ENCODE results near the gene SS18L1.
A peak's percentile ranks its signal among the peaks of the same experiment; 100 is the strongest.

The SS18L1 gene

DNA sequence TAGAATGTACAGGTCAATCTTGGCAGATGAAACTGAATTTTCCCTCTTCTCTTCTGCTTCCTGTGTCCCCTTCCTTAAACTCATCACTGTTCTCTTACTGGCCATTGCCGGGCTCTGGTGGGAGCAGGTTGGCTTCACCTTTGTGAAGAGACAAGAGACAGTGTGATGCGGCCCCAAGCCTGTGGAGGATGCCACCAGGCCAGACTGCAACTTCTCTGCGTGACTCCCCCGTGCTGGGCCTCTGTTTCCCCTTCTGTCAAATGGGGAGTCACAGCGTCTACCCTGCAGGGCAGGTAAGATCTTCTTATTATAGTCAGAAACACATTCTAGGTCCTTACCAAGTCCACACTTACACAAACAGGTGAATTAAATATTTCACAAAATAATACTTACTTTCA is 23.2 kb upstream of the SS18L1 start:
- no peak for DNase-seq (ENCODE audit: low read depth)

GRCh38 chr20:62120990-62121775 is 22.4 kb upstream of the SS18L1 start:
- peak; percentile 54 for DNase-seq (ENCODE audit: low read depth)

DNA sequence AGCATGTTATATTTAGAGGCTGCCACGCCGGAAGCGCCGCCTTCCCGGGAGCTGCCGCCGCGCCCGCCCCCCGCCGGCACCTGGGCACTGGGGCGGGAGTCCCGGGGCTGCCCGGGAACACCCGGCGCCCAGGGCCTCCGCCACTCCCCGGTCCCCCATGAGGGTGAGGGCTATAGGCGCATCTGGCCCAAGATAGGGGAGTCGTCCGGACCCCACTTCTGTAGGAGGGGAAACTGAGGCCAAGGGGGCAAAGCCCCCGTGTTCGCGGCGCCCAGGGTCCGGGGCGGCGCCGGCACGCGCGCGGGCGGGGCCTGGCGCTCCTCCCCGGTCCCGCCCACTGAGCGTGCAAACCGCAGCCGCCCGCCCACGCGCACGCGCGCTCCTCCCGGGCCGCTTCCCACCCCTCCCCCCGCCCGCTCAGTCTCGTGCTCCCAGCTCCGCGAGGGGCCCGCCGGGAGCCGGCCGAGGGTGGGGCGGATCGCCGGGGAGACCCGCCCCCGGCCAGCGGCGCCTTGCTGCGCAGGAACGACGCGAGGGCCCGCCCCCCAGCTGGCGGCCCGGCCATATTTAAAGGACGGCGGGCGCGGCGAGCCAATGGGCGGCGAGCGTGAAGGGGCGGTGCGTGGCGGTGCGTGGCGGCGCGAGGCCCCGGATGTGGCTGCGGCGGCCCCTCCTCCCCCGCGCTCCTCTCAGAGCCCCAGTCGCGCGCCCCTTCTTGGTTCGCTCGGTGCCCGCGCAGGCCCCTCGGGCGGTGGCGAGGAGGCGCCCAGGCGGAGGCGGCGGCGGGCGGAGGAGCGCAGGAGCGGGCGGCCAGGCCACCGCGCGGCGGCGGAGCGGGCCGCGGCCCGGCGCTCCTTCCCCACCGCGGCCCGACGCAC is 21.6 kb upstream of the SS18L1 start, which contains the start of gene LSM14B:
Gene LSM14B, plus strand, starts transcription at position 700 of the 878 bp plus-strand sequence. CDS start 192 bp downstream, outside the sequence.
- DNase-seq (ENCODE audit: low read depth): peak; percentile 93

GRCh38 chr20:62122654-62123449 is 20.7 kb upstream of the SS18L1 start:
- DNase-seq (ENCODE audit: low read depth): no peak

GRCh38 chr20:62123450-62124118 is 20.0 kb upstream of the SS18L1 start:
- DNase-seq (ENCODE audit: low read depth): no peak

DNA sequence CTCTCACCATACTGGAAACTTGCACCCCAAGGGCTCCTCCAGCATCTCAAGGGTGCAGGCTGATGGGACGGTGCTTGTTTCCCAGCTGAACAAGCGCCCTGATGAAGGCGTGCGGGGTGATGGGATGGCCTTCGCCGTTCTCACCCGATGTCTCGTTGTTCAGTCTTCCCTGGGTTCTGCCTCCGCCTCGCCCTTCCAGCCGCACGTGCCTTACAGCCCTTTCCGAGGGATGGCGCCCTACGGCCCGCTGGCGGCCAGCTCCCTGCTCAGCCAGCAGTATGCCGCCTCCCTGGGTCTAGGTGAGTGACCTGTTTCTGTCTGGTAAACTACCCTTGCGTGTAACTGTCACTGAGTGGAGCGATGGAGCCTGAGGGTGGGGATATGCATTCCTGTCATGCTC is 17.4 kb upstream of the SS18L1 start:
- DNase-seq (ENCODE audit: low read depth): no peak

DNA sequence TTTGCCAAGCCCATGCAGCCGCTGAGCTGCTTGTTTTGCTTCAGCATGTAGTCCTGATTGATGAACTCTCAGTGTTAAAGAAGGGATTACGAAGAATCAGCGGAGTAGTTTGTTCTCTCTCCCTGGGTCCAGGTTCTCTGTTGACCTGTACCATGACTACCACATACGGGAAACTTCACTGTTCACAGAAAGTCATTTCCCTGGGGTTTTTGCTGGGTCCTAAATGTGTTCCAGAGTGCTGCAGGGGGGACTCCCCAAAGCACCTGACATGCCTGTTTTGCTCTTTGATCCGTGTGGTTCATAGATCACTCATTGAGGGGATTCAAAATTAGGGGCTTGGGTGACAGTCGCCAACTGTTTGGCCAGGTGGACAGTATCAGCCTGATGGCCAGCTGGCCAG is 15.8 kb upstream of the SS18L1 start:
- DNase-seq (ENCODE audit: low read depth): no peak

GRCh38 chr20:62128502-62128901 is 15.1 kb upstream of the SS18L1 start:
- no peak for DNase-seq (ENCODE audit: low read depth)

DNA sequence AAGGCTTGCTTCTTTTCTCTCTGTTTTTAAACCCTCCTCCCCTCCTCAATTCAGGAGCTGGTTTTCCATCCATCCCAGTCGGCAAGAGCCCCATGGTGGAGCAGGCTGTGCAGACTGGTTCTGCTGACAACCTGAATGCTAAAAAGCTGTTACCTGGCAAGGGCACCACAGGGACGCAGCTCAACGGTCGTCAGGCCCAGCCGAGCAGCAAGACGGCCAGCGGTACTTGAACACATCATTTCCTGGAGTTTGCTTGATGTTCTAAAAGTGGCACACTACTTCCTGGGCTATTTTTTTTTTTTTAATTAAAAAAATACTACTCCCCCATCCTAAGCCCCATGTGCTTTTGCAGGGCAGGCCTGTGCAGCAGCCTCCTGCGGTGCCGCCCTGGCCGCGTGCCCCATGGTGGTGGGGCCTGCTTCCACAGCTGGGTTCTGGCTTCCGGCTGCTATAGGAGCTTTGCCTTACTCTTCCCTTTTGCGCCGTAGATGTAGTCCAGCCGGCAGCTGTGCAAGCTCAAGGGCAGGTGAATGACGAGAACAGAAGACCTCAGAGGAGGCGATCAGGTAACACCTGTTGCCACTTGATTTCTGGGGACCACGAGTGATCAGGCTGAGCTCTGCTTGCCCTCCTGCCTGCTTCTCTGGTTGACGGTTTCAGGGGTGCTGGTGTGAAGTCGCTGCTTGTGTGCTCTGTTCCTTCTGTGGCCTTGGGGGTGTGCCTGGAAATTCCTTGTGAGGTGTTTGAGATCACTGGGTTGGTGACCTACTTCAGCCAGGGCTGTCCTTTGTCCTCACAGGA is 13.6 kb upstream of the SS18L1 start:
- DNase-seq (ENCODE audit: low read depth): no peak

GRCh38 chr20:62131560-62132320 is 11.8 kb upstream of the SS18L1 start:
- no peak for DNase-seq (ENCODE audit: low read depth)

DNA sequence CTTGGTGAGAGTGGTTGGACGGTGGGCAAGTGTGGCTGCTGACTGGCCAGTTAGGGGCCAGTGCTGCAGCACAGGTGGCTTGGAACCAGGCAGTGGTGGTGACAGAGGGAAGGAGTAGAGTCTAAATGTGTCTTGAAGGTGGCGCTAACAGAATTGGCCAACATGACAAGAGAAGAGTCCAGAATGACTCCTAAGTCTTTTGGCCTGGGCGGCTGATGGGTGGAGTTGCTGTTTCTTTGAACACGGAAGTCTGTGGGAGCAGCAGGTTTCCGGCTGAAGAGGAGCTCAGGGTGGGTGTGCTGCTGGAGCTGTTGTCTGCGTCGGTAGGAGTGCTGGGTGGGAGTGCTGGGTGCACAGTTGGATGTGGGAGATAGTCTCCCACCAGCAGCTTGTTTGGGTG is 11.1 kb upstream of the SS18L1 start:
- no peak for DNase-seq (ENCODE audit: low read depth)

DNA sequence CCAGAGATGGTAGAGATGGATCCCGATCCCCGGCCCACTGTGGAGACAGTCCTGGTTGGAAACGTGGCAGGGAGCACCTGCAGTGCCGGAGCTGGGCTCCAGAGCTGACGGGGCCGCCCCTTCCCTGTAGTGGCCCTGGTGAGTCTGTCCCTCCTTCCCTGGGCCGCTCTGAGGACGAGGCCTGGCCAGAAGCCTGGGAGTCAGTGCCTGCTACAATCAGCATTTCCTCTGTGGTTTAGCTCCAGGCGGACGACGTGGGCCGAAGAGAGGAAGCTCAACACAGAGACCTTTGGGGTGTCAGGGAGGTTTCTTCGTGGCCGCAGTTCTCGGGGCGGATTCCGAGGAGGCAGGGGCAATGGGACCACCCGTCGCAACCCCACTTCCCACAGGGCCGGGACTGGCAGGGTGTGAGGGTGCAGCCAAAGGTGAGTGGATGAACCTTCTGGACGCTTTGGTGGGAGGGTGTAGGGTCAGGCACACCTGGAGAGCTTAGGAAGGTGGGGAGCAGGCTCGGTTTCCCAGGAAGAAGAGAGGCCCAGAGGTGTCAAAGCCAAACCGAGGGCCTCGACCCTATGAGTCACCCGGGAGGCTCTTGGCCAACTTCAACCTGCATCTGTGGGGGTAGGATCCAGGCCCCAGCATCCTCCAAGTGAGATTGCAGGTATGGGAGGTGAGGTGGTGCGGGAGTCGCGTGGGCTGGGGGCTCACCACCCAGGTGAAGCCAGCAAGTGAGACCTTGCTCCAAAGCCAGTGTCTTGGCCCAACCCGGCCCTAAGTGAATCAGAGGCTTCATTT is 10.3 kb upstream of the SS18L1 start:
- DNase-seq (ENCODE audit: low read depth): no peak

DNA sequence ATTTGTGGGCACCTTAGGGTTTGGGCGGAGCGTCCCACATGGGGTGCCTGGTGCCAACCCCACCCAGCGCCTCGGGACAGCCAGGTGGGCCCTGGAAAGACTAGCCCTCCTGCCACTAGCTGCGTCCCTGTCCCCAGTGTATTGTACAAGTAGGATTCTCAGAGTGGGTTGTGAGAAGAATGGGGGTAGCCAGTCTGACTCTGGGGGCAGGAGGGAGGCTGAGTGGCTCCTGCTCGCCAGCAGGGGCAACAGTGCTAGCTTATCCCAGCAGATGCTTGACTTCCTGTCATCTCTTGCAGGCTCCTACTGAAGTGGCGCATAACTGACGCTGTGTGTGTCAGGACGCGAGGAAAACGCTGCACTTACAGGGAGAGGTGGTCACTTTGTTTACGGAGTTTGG is 9.7 kb upstream of the SS18L1 start:
- no peak for DNase-seq (ENCODE audit: low read depth)

- DNase-seq (ENCODE audit: low read depth): peak; percentile 91
Measured at GRCh38 chr20:62134735-62135231, 8.8 kb upstream of the SS18L1 start.

- DNase-seq (ENCODE audit: low read depth): no peak
Measured at GRCh38 chr20:62135573-62136266, 7.8 kb upstream of the SS18L1 start.

DNA sequence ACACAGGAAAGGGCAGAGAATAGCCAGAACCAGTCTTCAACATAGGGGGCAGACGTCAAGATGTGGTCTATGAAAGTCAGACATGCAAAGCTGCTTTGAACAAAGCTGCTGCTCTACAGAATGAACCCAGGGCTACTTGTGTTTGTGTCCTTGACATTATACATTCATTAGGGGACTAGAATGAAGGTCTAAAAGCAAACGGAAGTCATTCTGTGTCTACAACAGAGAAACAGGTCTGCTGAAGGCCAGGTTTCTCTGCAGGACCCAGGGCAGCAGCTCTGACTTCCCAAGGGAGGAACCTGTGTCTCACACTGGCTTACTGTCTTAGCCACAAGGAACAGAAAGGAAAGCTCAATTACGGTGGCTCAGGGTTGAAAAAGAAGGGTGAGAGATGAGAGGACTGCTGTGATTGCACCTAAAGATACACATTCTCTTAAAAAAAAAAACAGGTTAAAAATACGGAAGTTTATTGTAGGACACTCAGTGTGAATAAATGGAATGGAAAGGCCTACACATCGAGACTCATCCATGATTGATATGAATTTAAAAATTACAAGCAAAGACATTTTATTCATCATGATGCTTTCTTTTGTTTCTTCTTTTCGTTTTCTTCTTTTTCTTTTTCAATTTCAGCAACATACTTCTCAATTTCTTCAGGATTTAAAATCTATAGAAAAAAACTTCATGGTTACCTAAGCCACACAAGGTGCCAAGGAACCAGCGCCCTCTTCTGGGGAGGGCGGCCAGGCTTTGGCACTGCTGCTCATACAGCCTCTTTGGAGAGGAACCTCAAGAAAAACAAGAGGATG is 7.1 kb upstream of the SS18L1 start:
- DNase-seq (ENCODE audit: low read depth): peak; percentile 67

DNA sequence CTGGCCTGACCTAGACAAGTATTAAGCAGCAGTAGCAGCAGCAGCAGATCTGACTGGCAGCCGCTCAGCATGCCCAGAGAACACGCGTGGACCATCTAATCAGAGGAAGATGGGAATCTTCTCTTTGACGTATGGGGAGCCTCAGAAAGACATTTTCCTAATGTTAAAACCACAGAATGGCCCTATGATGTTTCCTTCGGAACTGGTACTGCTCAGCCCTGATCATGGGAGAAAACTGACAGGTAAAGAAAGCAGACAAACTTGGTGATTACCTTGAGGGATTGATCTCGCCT is 6.5 kb upstream of the SS18L1 start:
- DNase-seq (ENCODE audit: low read depth): no peak

Data from amniotic epithelial cell (primary cell).